ENCODE data around the gene PALM. TPM values are rescaled to one million over a fixed set of nuclear protein-coding genes. Genes with fewer than 3 reads are reported as not detected.
"Not testable (repeated sequence)": the region's sequence is repeated elsewhere in the genome, so short reads cannot be mapped to it uniquely, and the experiment has no call there.

The PALM gene, protein sequence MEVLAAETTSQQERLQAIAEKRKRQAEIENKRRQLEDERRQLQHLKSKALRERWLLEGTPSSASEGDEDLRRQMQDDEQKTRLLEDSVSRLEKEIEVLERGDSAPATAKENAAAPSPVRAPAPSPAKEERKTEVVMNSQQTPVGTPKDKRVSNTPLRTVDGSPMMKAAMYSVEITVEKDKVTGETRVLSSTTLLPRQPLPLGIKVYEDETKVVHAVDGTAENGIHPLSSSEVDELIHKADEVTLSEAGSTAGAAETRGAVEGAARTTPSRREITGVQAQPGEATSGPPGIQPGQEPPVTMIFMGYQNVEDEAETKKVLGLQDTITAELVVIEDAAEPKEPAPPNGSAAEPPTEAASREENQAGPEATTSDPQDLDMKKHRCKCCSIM
- polyA plus RNA-seq (2014; cell fraction: cytosol; rRNA removed) = 55.2 and 83.8 TPM in 2 replicates
- polyA plus RNA-seq (2014; cell fraction: nucleus; rRNA removed) = 56.4 and 66.9 TPM in 2 replicates

DNA sequence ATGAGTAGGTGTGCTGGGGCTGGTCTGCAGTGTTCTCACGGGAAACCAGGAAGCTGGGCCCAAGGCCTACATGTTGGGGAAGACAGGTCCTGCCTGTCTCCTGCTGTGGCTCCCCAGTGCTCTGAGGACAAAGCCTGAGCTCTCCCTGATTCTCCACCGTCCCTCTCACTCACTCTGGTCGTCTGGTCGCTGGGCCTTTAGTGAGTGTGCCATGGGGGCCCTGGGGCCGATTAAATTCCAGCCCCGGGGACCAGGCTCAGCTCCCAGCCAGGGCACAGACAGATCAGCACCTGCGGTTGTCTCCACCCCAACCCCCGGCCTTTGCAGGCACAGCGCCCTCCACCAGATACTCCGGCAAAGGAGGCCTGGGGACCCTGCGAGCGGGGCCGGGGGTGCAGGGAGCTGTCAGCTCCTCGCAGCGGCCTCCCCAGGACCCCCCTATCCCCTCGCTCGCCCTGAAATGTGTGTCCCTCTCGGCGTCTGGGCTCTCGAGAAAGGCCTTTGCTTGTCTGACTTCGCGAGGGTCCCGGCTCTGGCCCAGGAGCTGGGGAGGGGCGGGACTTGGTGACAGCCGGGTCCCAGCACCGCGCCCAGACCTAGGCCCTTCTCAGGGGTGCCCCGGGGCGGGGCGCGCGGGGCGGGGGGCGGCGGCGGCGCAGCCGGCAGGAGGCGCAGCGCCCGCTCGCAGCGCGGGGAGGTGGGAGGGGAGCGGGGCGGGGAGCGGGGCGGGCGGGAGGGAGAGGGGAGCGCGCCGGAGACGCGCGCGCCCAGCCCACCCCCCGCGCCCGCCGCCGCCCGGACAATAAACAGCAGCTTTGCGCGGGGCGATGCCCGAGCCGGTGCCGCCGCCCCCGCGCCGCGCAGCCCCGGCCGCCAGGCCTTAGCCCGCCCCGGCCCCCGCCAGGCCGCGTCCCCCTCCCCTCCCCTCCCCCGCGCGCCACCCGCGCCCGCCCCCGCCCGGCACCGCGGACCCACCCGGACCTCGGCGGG is at the start of gene PALM:
Gene PALM, plus strand, starts transcription at position 782 of the 990 bp plus-strand sequence. CDS start 212 bp downstream, outside the sequence.
- peak; percentile 60 for DNase-seq (ENCODE audit: low spot score)

DNA sequence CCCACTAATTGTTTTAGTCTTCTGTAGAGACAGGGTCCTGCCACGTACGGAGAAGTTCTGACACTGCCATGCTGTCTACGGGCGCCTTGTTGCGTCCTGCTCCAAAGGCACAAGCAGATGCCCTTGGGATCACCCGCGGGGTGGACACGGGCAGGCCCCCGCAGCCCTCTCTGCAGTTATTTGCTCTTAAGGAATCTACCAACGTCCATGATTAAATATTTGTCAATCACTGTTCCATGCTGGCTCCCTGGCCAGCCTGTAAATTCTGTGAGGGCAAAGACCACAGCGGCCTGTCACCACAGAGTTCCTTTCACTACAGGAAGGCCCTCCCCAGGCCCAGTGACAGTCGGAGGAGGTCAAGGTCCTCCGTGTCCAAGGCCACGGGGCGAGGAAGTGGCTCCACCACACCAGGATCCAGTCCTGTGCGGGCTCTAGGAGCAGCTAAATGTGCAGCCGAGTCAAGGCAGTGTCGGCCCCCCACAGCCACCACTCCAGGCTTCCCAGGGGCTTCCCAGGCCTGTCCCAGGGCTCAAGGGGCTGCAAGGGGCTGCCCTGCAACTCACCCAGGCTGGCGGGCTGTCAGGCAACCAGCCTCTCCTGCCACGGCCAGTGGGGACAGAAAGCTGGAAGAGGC is 47.8 kb upstream of the PALM start:
- no peak for DNase-seq (ENCODE audit: low spot score)

DNA sequence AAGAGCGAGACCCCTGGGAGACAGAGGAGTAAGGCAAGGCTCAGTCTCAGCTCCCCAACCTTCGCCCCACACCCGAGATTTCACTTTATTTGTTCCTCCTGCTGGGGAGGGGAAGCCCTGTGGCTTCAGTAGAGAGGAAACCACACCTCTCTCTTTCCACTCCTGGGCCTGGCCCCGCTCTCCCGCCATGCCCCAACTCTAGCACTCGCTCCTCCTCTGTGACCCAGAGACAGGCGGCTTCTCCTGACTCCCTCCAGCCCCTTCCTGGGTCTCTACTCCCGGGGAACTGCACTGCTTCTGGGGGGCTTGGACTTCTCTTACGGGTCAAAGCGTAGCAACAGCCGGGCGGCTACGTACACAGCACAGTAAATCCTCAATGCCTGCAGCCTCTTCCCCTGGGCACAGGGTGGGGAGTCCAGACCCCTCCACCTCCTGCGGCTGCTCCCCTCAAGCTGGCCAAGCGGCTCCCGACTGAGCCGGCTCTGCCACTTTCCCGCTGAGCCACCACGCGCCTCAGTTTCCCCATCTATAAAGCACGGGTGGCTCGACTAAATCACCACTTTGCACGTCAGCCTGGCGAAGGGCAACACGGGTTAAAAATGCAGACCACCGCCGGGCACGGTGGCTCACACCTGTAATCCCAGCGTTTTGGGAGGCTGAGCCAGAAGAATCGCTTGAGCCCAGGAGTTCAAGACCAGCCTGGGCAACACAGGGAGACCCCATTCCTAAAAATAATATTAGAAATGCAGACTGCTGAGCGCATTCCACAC is 47.1 kb upstream of the PALM start:
- no peak for DNase-seq (ENCODE audit: low spot score)

DNA sequence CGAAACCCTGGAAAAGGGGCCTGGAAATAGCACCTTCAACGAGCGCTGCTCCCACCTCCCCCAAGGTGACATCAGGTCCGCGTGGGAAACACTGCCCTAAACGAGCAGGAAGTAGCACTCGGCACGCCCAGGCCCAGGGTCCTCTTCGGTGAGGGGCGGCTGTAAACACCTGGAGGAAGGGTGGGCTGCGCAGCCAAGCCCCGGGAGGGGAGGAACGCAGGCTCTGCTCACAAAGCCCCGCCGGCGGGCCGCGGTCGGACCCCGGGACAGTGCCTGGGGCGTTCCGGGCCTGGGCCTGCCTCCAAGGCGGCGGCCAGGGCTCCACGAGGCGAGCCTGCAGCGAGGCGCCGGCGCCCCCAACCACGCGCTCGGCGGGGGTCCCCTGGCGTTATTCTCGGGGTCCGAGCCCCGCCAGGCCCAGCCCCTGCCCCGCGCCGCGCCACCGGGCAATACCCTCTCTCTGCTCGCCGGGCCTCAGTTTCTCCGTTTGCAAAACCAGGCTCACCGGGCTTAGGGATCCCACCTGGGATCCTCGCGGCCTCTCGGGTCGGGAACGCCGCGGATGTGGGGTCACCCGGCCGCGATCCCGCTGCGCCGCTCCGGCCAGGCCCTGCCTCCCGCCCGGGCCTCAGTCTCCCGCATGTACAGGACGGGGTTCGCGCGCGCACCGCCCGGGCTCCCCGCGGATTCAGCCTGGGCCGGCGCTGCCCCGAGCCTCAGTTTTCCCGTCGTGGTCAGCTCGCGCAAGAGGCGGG is 46.4 kb upstream of the PALM start:
- DNase-seq (ENCODE audit: low spot score) = no peak

DNA sequence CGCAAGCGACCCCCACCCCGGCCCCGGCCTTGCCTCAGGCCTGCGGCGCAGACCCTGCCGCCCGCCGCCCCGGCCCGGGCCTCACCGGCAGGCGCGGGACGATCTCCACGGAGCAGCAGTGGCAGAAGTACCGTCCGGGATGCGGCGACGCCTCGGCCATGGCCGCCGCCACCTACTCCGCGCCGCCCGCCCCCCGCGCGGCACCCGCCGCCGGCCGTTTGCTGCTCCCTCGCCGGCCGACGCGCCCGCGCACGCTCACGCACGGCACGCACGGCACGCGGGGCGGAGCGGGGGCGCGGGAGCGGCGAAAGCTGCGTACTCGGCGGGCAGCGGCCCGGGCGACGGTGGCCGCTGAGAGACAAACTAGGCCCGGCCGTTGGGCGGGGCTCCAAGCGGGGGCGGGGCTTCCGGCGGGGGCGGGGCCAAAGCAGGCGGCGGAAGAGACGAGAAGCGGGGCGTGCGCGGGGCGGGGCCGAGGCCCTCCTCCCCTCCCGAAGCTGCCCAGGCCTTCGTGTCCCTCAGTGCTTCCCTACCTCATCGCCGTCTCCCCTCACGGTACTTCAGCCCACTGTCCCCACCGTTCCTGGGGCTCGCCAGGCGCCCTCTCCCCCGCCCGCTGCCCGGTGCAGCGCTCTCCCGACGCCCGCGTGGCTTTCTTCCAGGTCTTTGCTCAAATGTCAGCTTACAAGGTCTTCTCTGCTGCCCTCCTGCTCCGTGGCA is 45.6 kb upstream of the PALM start, which contains the start of gene RNF126:
Gene RNF126, minus strand, starts transcription at position 253 of the 720 bp plus-strand sequence. Its CDS starts 93 bp downstream, at position 160.
- DNase-seq (ENCODE audit: low spot score) = peak; percentile 89

DNA sequence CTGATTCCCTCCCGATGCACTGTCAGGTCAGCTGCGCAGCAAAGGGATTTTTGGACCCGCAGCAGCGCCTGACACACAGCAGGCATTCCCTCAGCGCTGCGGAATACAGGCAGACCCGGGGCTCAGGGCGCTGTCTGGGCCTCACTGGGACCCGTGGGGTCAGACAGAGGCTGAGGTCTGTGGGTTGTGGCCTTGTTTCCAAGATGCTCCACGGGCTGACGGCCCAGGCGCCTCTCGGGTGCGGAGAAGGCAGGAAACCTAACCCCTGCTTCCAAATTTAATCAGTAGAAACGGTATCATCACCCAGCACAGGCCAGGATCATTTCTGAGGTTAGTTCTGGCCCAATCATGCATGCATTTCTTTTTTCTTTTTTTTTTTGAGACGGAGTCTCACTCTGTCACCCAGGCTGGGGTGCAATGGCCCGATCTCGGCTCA is 45.0 kb upstream of the PALM start:
- DNase-seq (ENCODE audit: low spot score) = no peak

DNA sequence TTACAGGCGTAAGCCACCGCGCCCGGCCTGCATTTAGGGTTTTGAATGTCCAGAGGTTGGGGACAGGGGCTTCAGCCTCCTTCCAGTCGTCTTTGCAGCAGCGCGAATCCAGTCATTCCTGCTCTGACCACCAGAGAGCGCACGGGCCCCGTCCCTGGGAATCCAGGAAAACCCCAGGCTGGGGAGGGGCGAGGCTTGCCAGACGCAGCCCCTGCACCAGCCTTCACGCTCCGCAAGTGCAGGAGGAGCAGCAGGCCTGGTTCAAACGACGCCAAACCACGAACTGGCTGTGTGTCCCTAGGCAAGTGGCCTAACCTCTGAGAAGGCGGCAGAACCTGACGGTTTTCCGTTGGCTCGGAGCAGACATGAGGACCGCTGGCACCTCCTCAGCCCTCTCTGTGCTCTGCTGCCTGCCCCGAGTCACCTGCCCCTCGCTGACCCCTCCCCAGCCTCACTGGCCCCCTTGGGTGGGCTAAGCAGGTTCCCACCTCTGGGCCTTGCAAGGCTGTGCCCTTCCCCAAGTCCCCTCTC is 43.8 kb upstream of the PALM start:
- peak; percentile 91 for DNase-seq (ENCODE audit: low spot score)

DNA sequence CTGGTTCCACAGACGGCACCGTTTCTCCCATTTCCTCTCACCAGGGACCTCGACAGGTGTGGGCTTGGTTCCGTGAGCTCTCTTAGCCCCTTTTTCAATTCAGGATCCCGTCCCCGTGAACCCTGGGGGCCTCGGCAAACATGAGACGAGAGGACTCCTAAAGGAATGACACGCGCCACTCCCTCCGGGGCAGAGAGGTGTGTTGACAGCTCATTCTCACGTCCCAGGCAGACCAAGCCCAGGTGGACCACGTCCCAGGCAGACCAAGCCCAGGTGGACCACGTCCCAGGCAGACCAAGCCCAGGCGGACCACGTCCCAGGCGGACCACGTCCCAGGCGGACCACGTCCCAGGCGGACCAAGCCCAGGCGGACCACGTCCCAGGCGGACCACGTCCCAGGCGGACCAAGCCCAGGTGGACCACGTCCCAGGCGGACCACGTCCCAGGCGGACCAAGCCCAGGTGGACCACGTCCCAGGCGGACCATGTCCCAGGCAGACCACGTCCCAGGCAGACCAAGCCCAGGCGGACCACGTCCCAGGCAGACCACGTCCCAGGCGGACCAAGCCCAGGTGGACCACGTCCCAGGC is 41.7 kb upstream of the PALM start:
- DNase-seq (ENCODE audit: low spot score) = not testable (repeated sequence)

DNA sequence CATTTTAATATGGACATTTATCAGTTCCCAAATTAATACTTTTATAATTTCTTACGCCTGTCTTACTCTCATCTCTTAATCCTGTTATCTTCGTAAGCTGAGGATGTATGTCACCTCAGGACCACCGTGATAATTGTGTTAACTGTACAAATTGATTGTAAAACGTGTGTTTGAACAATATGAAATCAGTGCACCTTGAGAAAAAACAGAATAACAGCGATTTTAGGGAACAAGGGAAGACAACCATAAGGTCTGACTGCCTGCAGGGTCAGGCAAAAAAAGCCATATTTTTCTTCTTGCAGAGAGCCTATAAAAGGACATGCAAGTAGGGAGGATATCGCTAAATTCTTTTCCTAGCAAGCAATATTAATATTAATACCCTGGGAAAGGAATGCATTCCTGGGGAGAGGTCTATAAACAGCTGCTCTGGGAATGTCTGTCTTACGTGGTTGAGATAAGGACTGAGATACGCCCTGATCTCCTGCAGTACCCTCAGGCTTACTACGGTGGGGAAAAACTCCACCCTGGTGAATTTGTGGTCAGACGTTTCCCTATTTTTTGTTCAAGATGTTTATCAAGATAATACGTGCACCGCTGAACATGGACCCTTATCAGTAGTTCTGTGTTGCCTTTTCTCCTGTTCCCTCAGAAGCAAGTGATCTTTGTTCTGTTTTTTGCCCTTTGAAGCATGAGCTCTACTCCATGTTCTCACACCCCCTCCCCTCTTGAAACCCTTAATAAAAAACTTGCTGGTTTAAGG is 39.9 kb upstream of the PALM start:
- DNase-seq (ENCODE audit: low spot score) = not testable (repeated sequence)

DNA sequence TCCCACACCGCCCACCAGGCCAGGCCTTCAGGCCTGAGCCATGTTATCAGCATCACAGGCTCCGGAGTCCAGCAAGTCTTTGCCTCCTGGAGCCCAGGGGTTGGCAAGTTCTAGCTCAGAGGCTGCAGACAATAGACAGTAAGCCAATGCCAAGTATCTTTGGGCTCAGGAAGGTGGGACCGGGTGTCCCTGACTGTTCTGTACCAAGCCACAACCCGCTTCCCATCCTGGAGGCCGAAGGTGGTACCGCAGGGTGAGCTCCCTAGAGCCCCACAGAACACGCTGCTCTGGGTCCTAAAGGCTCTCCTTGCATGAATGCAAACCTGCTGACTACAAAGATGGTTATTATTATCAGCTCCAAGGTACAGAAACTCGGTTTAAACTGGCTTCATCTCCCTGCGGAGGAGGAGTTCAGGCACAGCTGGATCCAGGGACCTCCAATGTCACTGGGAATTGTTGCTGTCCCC is 38.1 kb upstream of the PALM start:
- DNase-seq (ENCODE audit: low spot score) = peak; percentile 51

DNA sequence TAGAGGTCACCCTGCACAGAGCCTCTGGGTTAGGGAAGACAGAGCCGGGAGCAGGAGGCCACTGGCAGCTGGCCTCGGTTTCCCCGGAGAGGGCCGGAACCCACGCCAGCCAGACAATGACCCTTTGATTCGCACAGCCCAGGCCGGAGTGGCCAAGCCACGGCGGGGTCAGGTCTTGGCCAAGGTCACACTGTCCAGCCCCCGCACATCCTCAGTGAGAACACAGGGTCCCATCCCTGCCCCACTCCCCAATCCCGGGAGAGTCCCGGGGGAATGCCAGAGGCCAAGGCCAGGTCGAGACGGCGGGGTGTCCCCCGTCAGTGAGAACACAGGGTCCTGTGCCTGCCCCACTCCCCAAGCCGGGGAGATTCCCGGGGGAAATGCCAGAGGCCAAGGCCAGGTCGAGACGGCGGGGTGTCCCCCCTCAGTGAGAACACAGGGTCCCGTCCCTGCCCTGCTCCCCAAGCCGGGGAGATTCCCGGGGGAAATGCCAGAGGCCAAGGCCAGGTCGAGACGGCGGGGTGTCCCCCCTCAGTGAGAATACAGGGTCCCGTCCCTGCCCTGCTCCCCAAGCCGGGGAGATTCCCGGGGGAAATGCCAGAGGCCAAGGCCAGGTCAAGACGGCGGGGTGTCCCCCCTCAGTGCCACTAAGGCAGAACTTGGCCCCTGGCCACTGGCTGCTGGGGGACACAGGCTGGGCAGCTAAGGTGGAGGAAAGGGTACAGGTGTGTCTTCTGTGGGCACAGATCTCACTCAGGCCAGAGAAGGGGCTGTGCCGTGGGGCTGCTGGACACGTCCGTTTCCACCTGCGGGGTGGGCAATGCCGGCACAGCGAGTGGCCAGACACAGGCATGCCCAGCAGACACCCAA is 34.2 kb upstream of the PALM start:
- no peak for DNase-seq (ENCODE audit: low spot score)

DNA sequence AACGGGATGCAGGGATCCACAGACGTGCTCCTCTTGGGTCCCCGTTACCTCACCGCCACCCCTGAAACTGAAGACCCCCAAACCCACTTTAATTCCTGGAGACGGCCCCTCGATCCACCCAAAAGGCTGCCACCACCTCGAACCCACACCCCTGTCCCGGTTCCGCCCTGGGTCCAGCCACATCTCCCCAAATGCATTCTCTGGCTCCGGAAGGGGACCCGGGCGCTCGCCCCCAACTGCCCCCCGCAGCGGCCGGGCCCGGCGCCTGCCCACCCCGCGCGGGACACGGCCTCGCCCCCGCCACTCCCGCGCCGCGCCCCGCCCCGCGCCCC is 32.8 kb upstream of the PALM start:
- DNase-seq (ENCODE audit: low spot score) = no peak

DNA sequence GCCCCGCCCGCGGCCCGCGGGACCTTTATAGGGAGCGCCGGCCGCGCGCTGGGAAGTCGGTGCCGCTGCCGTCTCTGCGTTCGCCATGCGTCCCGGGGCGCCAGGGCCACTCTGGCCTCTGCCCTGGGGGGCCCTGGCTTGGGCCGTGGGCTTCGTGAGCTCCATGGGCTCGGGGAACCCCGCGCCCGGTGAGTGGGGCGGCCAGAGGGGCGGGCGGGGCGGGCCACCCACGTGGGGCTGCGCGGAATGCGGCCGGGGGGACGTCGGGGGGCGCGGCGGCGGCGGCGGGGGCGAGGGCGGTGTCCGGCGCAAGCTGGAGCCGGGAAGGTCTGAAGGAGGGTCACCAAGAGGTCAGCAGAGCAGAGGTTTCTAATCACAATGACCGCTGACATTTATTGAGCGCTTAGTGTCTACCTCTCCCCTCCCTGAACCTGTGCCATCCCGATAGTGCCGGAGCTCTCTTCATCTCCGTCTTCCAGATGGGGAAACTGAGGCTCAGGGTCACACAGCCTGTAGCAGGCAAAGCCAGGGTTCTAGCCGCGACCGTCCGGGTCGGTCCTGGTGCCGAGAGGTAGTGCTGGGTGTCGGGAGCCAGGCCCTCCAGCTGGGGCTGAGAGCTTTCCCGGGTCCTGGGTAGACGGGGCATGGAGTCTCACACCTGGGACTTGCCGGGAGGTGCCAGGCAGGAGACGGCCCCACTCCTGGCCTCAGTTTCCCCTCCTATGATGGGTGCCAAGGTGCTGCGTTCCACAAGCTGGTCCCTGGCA is 32.2 kb upstream of the PALM start, which contains the start of gene FSTL3:
Gene FSTL3, plus strand, starts transcription at position 54 of the 767 bp plus-strand sequence. Its CDS starts 32 bp downstream, at position 86.
- DNase-seq (ENCODE audit: low spot score) = no peak

DNA sequence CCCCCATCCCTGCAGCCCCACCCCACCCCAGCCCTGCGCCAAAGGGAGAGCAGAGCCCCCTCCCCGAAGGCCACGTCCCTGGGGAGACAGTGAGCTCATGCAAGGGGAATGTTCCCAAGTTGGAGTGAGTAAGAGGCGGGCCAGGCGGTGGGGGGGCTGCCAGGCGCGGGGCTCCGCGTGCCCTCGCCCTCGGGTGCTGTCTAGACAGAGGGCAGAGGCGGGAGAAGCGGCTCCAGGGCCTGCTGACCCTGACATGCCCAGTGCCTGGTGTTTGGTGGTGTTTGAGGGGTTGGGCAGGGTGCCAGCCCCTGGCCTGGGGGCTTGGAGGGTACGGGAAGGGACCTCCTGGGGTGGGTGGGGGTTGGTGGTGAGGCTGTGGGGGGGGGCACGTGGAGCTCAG is 31.5 kb upstream of the PALM start:
- DNase-seq (ENCODE audit: low spot score) = no peak

DNA sequence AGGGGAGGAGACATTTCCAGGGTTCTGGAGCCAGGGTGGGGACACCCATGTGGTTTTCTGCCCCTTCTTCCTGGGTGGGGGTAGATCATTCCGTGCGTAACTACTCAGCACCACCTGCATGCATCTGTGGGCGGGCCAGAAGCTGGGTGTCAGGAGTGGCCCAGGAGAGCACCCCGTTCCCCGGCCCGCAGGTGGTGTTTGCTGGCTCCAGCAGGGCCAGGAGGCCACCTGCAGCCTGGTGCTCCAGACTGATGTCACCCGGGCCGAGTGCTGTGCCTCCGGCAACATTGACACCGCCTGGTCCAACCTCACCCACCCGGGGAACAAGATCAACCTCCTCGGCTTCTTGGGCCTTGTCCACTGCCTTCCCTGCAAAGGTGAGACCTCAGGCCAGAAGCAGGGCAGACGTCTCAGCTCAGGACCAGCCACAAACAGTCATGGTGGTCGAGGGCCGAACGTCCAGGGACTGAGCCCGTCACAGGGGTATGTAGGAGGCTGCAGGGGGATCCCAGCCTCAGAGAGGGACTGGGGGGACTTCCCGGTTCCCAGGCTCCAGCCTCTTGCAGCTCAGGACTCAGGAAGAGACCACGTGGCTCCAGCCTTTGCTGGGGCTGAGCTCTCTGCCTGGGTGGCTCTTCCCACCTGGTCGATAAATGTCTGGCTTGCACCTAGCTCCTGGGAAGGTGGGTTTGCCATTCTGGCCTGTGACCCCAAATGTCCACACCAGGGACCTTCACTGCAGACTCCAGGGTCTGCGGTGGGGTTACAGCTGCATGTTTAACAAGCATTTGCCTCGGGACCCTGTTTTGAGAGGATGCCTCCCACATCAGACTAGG is 30.9 kb upstream of the PALM start:
- no peak for DNase-seq (ENCODE audit: low spot score)
